GM12878 (cell line): ENCODE measurements around the gene TMSB4X. TPM values are rescaled to one million over a fixed set of nuclear protein-coding genes. Genes with fewer than 3 reads are reported as not detected.
A peak's percentile ranks its signal among the peaks of the same experiment; 100 is the strongest.

ENCODE experiments used
- ATAC-seq: fragments of 200-7000 bp; cut with Tn5 transposase; 3 replicates; pipeline ENCODE4 v1.9.1; 2020; ENCODE audit warnings: mild to moderate bottlenecking, moderate library complexity
- BruUV-seq: library from RNA; stranded (reverse); fragments of 400-500 nt; replicated peaks from 2 replicates; lab custom pipeline; 2021; lab: Mats Ljungman, UMichigan
- CTCF ChIA-PET: fragments of 300-600 bp; sonication (Branson Sonifier 250); formaldehyde crosslinking; extraction: SDS; loops from one replicate; lab custom pipeline; 2021; ENCODE audit warnings: inconsistent platforms; lab: Yijun Ruan, JAX
- POLR2A ChIA-PET: fragments of 350-600 bp; formaldehyde crosslinking; extraction: SDS; loops from one replicate; lab custom pipeline; 2021; ENCODE audit warnings: inconsistent platforms; lab: Charles Lee
- RAD21 ChIA-PET: fragments of 300-600 bp; sonication (Branson Sonifier 250); formaldehyde crosslinking; loops from one replicate; lab custom pipeline; 2023; ENCODE audit warnings: antibody characterized with exemption; ENCODE audit not compliant: unreplicated experiment; lab: Charles Lee
- SMC1A ChIA-PET: fragments of 300-600 bp; sonication (Branson Sonifier 250); formaldehyde crosslinking; loops from one replicate; lab custom pipeline; 2023; ENCODE audit not compliant: unreplicated experiment, uncharacterized antibody; lab: Charles Lee
- DNase-seq: peaks from one replicate; pipeline ENCODE4 v3.0.0-alpha.2; 2011; ENCODE audit warnings: low read depth, low spot score
- FAIRE-seq: peaks from 3 replicates; lab custom pipeline; 2011; peaks lifted over from hg19 to GRCh38; lab: Jason Lieb, UNC
- H2AFZ ChIP-seq: 2 replicates; pipeline ENCODE4 v1.6.0; 2011; ENCODE audit warnings: low read depth, low read length, control low read depth; ENCODE audit not compliant: control insufficient read depth
- H3K27ac ChIP-seq: 2 replicates; pipeline ENCODE4 v1.5.1; 2011; ENCODE audit warnings: control low read depth; ENCODE audit not compliant: control insufficient read depth, insufficient read depth
- H3K27me3 ChIP-seq, 2 experiments: replicated peaks in 1 of 2; 2 replicates each; pipeline versions ENCODE4 v1.6.0 to v1.6.1; 2011; ENCODE audit warnings: low read length in 1 of 2; ENCODE audit not compliant: control insufficient read depth in 2 of 2, insufficient read depth in 2 of 2
- H3K36me3 ChIP-seq, 2 experiments: 2 replicates each; pipeline ENCODE4 v1.5.1; 2011; ENCODE audit warnings: low read length in 1 of 2; ENCODE audit not compliant: control insufficient read depth in 2 of 2, insufficient read depth in 2 of 2
- H3K4me1 ChIP-seq: 2 replicates; pipeline ENCODE4 v1.6.1; 2011; ENCODE audit warnings: mild to moderate bottlenecking, low read length, moderate library complexity, mixed read lengths; ENCODE audit not compliant: control insufficient read depth, insufficient read depth
- H3K4me2 ChIP-seq: 2 replicates; pipeline ENCODE4 v1.6.0; 2011; ENCODE audit warnings: control low read depth; ENCODE audit not compliant: control insufficient read depth, insufficient read depth
- H3K4me3 ChIP-seq: fragments of 200-600 bp; sonication (generic); 2 replicates; pipeline ENCODE4 v1.5.1; 2016
- H3K79me2 ChIP-seq: 2 replicates; pipeline ENCODE4 v1.6.0; 2011; ENCODE audit warnings: low read length; ENCODE audit not compliant: control insufficient read depth, insufficient read depth
- H3K9ac ChIP-seq: 2 replicates; pipeline ENCODE4 v1.8.0; 2011; ENCODE audit warnings: low read length, control low read depth, mixed read lengths; ENCODE audit not compliant: control insufficient read depth, insufficient read depth
- H3K9me3 ChIP-seq: replicated peaks from 3 replicates; pipeline ENCODE4 v1.5.1; 2011; ENCODE audit warnings: mild to moderate bottlenecking, low read length; ENCODE audit not compliant: control insufficient read depth, insufficient read depth
- H4K20me1 ChIP-seq: 2 replicates; pipeline ENCODE4 v1.6.0; 2011; ENCODE audit not compliant: control insufficient read depth, insufficient read depth
- CHD1 ChIP-seq: IDR thresholded peaks from 2 replicates; pipeline ENCODE4 v1.6.1; 2012; ENCODE audit warnings: low read depth, low read length, improper control_type of control experiment
- GATAD2B ChIP-seq: fragments of 450-650 bp; conservative IDR thresholded peaks from 2 replicates; pipeline ENCODE4 v1.6.1; 2017; ENCODE audit warnings: low read depth, mild to moderate bottlenecking, moderate library complexity
- IKZF1 ChIP-seq: fragments of 450-650 bp; conservative IDR thresholded peaks from 2 replicates; pipeline ENCODE4 v1.6.1; 2017; ENCODE audit warnings: antibody characterized with exemption, mild to moderate bottlenecking
- IKZF2 ChIP-seq, 2 experiments: fragments of 450-650 bp; IDR thresholded peaks; 2 replicates each; pipeline ENCODE4 v1.6.1; 2017; ENCODE audit warnings: mild to moderate bottlenecking in 2 of 2, moderate library complexity in 2 of 2
- IRF4 ChIP-seq: IDR thresholded peaks from 2 replicates; pipeline ENCODE4 v1.6.1; 2011; ENCODE audit warnings: low read depth, low read length
- ZBTB11 ChIP-seq: fragments of 450-650 bp; formaldehyde crosslinking; IDR thresholded peaks from 2 replicates; pipeline ENCODE4 v1.5.0; 2022; ENCODE audit warnings: mild to moderate bottlenecking, missing genetic modification characterization
- WGBS: methylation state at CpG from one replicate; pipeline ENCODE4 v1.1.6; 2016; ENCODE audit warnings: low lambda C conversion rate; ENCODE audit not compliant: insufficient replicate concordance, insufficient coverage; ENCODE audit errors: missing lambda C conversion rate; 5-methylcytosine and 5-hydroxymethylcytosine counted together
- in situ Hi-C: fragments of 300-500 bp; cut with MboI; formaldehyde crosslinking; loops from 9 replicates; pipeline ENCODE4 v1.14.3; 2018; ENCODE audit warnings: mixed read lengths
- intact Hi-C: fragments of 100-400 bp; cut with micrococcal nuclease; formaldehyde crosslinking; loops from one replicate; pipeline ENCODE4 v1.14.2; 2022; ENCODE audit not compliant: unreplicated experiment
- polyA plus RNA-seq, 11 experiments: library from polyadenylated mRNA; depleted of rRNA in 4 of 11; unstranded in 6 of 11; stranded (reverse) in 5 of 11; fragments of >200 nt; fragmentation: Nextera tagmentation in 4 of 11; fragmentation: Illumina TruSeq in 1 of 11; extraction: Ambion mirVana in 4 of 11; extraction: Trizol in 1 of 11; gene quantifications; 1 replicate in 1 of 11; 2 replicates in 10 of 11; pipeline versions ENCODE4 v1.2.1 to v1.2.3, GENCODE V29; 2011 to 2016; ENCODE audit warnings: inconsistent platforms in 2 of 11, missing spikeins in 2 of 11, low read depth in 1 of 11
- total RNA-seq, 4 experiments: library from RNA; depleted of rRNA in 3 of 4; stranded (reverse); fragments of >200 nt in 3 of 4; fragmentation: Illumina TruSeq in 1 of 4; extraction: Trizol in 1 of 4; gene quantifications; 2 replicates each; pipeline versions ENCODE4 v1.2.1 to v1.2.3, GENCODE V29; 2013 to 2021

TMSB4X gene
- total and polyA plus RNA-seq, 10 of the 15 experiments (the other 5 are each of a cell fraction or from before 2014, with no cell fraction given) = 13,924 to 37,234 (median 23,705) TPM

- Histone ChIP-seq H4K20me1 (no peaks in the 10 kb centered on the region), H3K4me2 (peak overlapping the region; percentile 38), H3K9ac (no peak overlapping the region), H3K4me3 (no peak overlapping the region), H3K36me3 (no peaks in the 10 kb centered on the region), H2AFZ (peak overlapping the region; percentile 61), H3K9me3 (no peaks in the 10 kb centered on the region; the same call in 2 of the 3 replicates), H3K79me2 (peaks cover 16% of the 10 kb centered on the region), H3K27me3 (no peaks in the 10 kb centered on the region), H3K27ac (peak overlapping the region; percentile 10), H3K4me1 (peaks cover 11% of the 10 kb centered on the region)
- DNase-seq (no peak), FAIRE-seq (no peak), ATAC-seq (no peak)
- in situ Hi-C loops = loop anchor here (25.0 kb wide), 1 partner anchor 694 kb away; the partner anchor contains the start of gene TCEANC
- BruUV-seq = no TSS peak
- TF ChIP-seq CHD1 (no peak), IKZF2 (IDR thresholded peaks at IDR 0.05) (0 out of 4 replicates have a peak, but pooled peaks of 1 of the 2 experiments have one; percentile 9), GATAD2B (no peak), IRF4 (no peak), IKZF1 (0 out of 2 replicates have a peak, but pooled peaks have one; percentile 16), ZBTB11 (no peak)
- 73% methylated on average over 15 of the region's 15 CpGs for WGBS
- intact Hi-C loops = no loop called here
- POLR2A ChIA-PET = interaction anchor here (1.2 to 12.7 kb wide), 5 partner anchors 10 to 123 kb away, joined by 3 to 138 read pairs (median 4); no protein-coding TSS in a partner anchor
- RAD21 ChIA-PET = interaction anchor here (1.0 to 23.0 kb wide), 7 partner anchors 10 to 520 kb away, joined by 3 to 562 read pairs (median 15); no protein-coding TSS in a partner anchor
- SMC1A ChIA-PET = interaction anchor here (0.5 to 24.6 kb wide), 8 partner anchors 15 to 520 kb away, joined by 3 to 595 read pairs (median 4); no protein-coding TSS in a partner anchor
- CTCF ChIA-PET = interaction anchor here (0.5 to 5.2 kb wide), 9 partner anchors 8 to 287 kb away, joined by 3 to 32 read pairs (median 6); no protein-coding TSS in a partner anchor
Observed at GRCh38 chrX:12967711-12968465, 7.0 kb upstream of the TMSB4X start.
